ENCODE data around the gene AKIP1. TPM values are rescaled to one million over a fixed set of nuclear protein-coding genes. Genes with fewer than 3 reads are reported as not detected.

The AKIP1 gene
- total and polyA plus RNA-seq, 2 donors (not counting 3 experiments of a cell fraction or from before 2014, with no cell fraction given) = 21.9 to 32.4 TPM

DNA sequence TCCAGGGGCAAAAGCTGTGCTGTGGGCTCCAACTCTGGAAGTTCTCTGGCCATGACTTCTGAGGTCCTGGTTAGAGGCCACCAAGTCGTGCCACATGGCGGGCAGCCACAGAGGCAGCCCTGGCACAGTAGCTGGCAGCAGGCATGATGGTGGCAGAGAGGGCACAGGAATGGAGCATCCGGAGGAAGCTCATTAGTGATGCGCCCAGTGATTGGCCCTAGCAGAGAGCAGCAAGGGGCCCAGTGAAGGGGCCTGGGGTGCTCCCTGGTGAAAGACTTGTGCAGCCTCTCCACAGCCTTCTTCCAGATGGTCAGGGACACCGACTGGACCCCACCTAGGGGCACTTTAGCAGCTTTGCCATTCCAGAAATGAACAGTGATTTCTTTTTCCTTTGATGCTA is 14.7 kb downstream of the AKIP1 start:
- H3K9ac ChIP-seq (replicated peaks; ENCODE audit: extremely low read depth, insufficient read depth, low read length) = no peak overlapping the region
- H4K20me1 ChIP-seq (replicated peaks; ENCODE audit: control insufficient read depth, extremely low read depth, insufficient read depth, low read length) = no peaks in the 10 kb centered on the region
- H3K9me1 ChIP-seq (replicated peaks; ENCODE audit: control insufficient read depth, extremely low read depth, insufficient read depth, low read length) = no peaks in the 10 kb centered on the region
- no peak overlapping the region for H2AFZ ChIP-seq (ENCODE audit: low read depth, low read length)
- DNase-seq (ENCODE audit: low read depth, low spot score) (no peak), FAIRE-seq (no peak)
- peaks cover 3 to 11% of the 10 kb centered on the region in 2 experiments for H3K36me3 ChIP-seq (ENCODE audit: control insufficient read depth in 2 of 2, extremely low read depth in 1 of 2, insufficient read depth in 2 of 2, low read length in 2 of 2)
- no peaks in the 10 kb centered on the region for H3K27me3 ChIP-seq (ENCODE audit: control insufficient read depth in 2 of 2, insufficient read depth in 2 of 2, low read length in 2 of 2)
- dilution Hi-C loops (cut with MboI; ENCODE audit: extremely low pct_ligation_motif_present, low sequenced_read_pairs) (no loop called here), intact Hi-C loops (cut with micrococcal nuclease) (no loop called here)
- no peaks in the 10 kb centered on the region for H3K4me1 ChIP-seq (ENCODE audit: control insufficient read depth, extremely low read depth, insufficient read depth, low read length)
- no TSS peak for BruUV-seq (replicated peaks)
- H3K9me3 ChIP-seq (replicated peaks; ENCODE audit: control insufficient read depth, insufficient read depth, low read length) = no peaks in the 10 kb centered on the region
- no peaks in the 10 kb centered on the region for H3K79me2 ChIP-seq (ENCODE audit: control insufficient read depth, insufficient read depth, low read length)
- no peak overlapping the region for H3K27ac ChIP-seq (ENCODE audit: insufficient read depth, low read depth, low read length)
- ChIA-PET CTCF (interaction anchor here (1.0 to 2.0 kb wide), 2 partner anchors 12 to 34 kb away, joined by 4 to 5 read pairs; no protein-coding TSS in a partner anchor), POLR2A (interaction anchor here (0.7 kb wide), 1 partner anchor 16 kb away, joined by 4 read pairs; no protein-coding TSS in a partner anchor)
- H3K4me2 ChIP-seq (ENCODE audit: insufficient read depth, low read length) = no peak overlapping the region
- TF ChIP-seq EZH2 (IDR thresholded peaks at IDR 0.05; ENCODE audit: borderline replicate concordance, low read depth, low read length, severe bottlenecking) (no peak), FOS (IDR thresholded peaks at IDR 0.05; ENCODE audit: borderline replicate concordance, insufficient read depth, low read length) (no peak)
- H3K4me3 ChIP-seq (replicated peaks in 1 of 3; ENCODE audit: insufficient read depth in 1 of 3, low read depth in 1 of 3, low read length in 3 of 3) = no peak overlapping the region

- intact Hi-C loops (cut with micrococcal nuclease) (no loop called here), dilution Hi-C loops (cut with MboI; ENCODE audit: extremely low pct_ligation_motif_present, low sequenced_read_pairs) (no loop called here)
- no peak overlapping the region for H2AFZ ChIP-seq (ENCODE audit: low read depth, low read length)
- no peak for TF ChIP-seq MYC (IDR thresholded peaks at IDR 0.05; ENCODE audit: low read depth, low read length)
- TF ChIP-seq FOS (IDR thresholded peaks at IDR 0.05; ENCODE audit: borderline replicate concordance, insufficient read depth, low read length) = no peak
- no peaks in the 10 kb centered on the region for H3K79me2 ChIP-seq (ENCODE audit: control insufficient read depth, insufficient read depth, low read length)
- DNase-seq (ENCODE audit: low read depth, low spot score) = no peak
- ChIA-PET CTCF (interaction anchor here (1.0 to 2.0 kb wide), 2 partner anchors 12 to 33 kb away, joined by 4 to 5 read pairs; no protein-coding TSS in a partner anchor), POLR2A (interaction anchor here (0.7 kb wide), 1 partner anchor 16 kb away, joined by 4 read pairs; no protein-coding TSS in a partner anchor)
- no peaks in the 10 kb centered on the region for H3K27me3 ChIP-seq (ENCODE audit: control insufficient read depth in 2 of 2, insufficient read depth in 2 of 2, low read length in 2 of 2)
- H4K20me1 ChIP-seq (replicated peaks; ENCODE audit: control insufficient read depth, extremely low read depth, insufficient read depth, low read length) = no peaks in the 10 kb centered on the region
- H3K27ac ChIP-seq (ENCODE audit: insufficient read depth, low read depth, low read length) = no peak overlapping the region
- H3K9ac ChIP-seq (replicated peaks; ENCODE audit: extremely low read depth, insufficient read depth, low read length) = no peak overlapping the region
- H3K4me3 ChIP-seq (replicated peaks in 1 of 3; ENCODE audit: insufficient read depth in 1 of 3, low read depth in 1 of 3, low read length in 3 of 3) = no peak overlapping the region
- no peak for FAIRE-seq
- no peaks in the 10 kb centered on the region for H3K9me1 ChIP-seq (replicated peaks; ENCODE audit: control insufficient read depth, extremely low read depth, insufficient read depth, low read length)
- BruUV-seq (replicated peaks) = no TSS peak
- no peaks in the 10 kb centered on the region for H3K9me3 ChIP-seq (replicated peaks; ENCODE audit: control insufficient read depth, insufficient read depth, low read length)
- H3K36me3 ChIP-seq (ENCODE audit: control insufficient read depth in 2 of 2, extremely low read depth in 1 of 2, insufficient read depth in 2 of 2, low read length in 2 of 2) = peaks cover 3 to 9% of the 10 kb centered on the region in 2 experiments
- H3K4me2 ChIP-seq (ENCODE audit: insufficient read depth, low read length) = no peak overlapping the region
- no peaks in the 10 kb centered on the region for H3K4me1 ChIP-seq (ENCODE audit: control insufficient read depth, extremely low read depth, insufficient read depth, low read length)
Measured at GRCh38 chr11:8926236-8926635, 15.2 kb downstream of the AKIP1 start.
